ENCODE data around the gene PLEK. TPM values are rescaled to one million over a fixed set of nuclear protein-coding genes. Genes with fewer than 3 reads are reported as not detected.
"Not testable (repeated sequence)": the region's sequence is repeated elsewhere in the genome, so short reads cannot be mapped to it uniquely, and the experiment has no call there.

PLEK gene
- total RNA-seq, 1 donor from 2014 or later: not detected

DNA sequence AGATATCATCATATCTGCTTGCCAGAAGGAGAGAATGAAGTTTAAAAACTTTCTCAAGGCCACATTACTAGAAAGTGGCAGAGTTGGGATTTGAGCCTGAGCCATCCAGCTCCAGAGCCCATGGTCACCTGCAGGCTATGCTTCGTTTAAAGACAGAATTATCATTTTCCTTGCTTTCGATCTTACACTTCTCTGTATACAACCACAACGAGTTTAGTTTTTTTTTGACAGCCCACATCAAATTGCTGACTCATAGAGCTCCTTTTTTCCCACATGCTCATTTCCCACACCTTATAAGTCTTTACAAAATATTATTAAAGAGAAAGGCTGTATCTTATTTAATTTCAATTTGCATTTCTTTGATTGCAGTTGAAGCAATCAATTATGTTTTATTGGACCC lies 6.5 kb downstream of the PLEK start:
- H3K27me3 Mint-ChIP-seq (ENCODE audit: low read depth): peaks cover 17% of the 10 kb centered on the region
- no peak overlapping the region for H3K4me3 Mint-ChIP-seq
- no peaks in the 10 kb centered on the region for H3K36me3 Mint-ChIP-seq
- H3K9me3 Mint-ChIP-seq: no peaks in the 10 kb centered on the region
- peaks cover 5% of the 10 kb centered on the region for H3K4me1 Mint-ChIP-seq
- no peak for DNase-seq (ENCODE audit: low spot score in 2 of 2, unreplicated experiment in 2 of 2)
- TF ChIP-seq, protein P1, sequence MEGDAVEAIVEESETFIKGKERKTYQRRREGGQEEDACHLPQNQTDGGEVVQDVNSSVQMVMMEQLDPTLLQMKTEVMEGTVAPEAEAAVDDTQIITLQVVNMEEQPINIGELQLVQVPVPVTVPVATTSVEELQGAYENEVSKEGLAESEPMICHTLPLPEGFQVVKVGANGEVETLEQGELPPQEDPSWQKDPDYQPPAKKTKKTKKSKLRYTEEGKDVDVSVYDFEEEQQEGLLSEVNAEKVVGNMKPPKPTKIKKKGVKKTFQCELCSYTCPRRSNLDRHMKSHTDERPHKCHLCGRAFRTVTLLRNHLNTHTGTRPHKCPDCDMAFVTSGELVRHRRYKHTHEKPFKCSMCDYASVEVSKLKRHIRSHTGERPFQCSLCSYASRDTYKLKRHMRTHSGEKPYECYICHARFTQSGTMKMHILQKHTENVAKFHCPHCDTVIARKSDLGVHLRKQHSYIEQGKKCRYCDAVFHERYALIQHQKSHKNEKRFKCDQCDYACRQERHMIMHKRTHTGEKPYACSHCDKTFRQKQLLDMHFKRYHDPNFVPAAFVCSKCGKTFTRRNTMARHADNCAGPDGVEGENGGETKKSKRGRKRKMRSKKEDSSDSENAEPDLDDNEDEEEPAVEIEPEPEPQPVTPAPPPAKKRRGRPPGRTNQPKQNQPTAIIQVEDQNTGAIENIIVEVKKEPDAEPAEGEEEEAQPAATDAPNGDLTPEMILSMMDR (IDR thresholded peaks at IDR 0.05; ENCODE audit: unreplicated experiment): no peak
- H3K27ac Mint-ChIP-seq: no peak overlapping the region

GRCh38 chr2:68372485-68372884 lies 7.4 kb downstream of the PLEK start:
- Mint-ChIP-seq H3K27ac (no peak overlapping the region), H3K4me3 (no peak overlapping the region), H3K36me3 (no peaks in the 10 kb centered on the region), H3K27me3 (ENCODE audit: low read depth) (peaks cover 24% of the 10 kb centered on the region), H3K9me3 (no peaks in the 10 kb centered on the region), H3K4me1 (peaks cover 5% of the 10 kb centered on the region)
- TF ChIP-seq, protein P1 (IDR thresholded peaks at IDR 0.05; ENCODE audit: unreplicated experiment): no peak
- no peak for DNase-seq (ENCODE audit: low spot score in 2 of 2, unreplicated experiment in 2 of 2)

GRCh38 chr2:68374184-68374583 lies 9.1 kb downstream of the PLEK start:
- no peaks in the 10 kb centered on the region for H3K36me3 Mint-ChIP-seq
- TF ChIP-seq, protein P1 (IDR thresholded peaks at IDR 0.05; ENCODE audit: unreplicated experiment): no peak
- peaks cover 34% of the 10 kb centered on the region for H3K27me3 Mint-ChIP-seq (ENCODE audit: low read depth)
- no peak overlapping the region for H3K4me3 Mint-ChIP-seq
- no peak overlapping the region for H3K27ac Mint-ChIP-seq
- no peaks in the 10 kb centered on the region for H3K4me1 Mint-ChIP-seq
- H3K9me3 Mint-ChIP-seq: no peaks in the 10 kb centered on the region
- DNase-seq (ENCODE audit: low spot score in 2 of 2, unreplicated experiment in 2 of 2): no peak

DNA sequence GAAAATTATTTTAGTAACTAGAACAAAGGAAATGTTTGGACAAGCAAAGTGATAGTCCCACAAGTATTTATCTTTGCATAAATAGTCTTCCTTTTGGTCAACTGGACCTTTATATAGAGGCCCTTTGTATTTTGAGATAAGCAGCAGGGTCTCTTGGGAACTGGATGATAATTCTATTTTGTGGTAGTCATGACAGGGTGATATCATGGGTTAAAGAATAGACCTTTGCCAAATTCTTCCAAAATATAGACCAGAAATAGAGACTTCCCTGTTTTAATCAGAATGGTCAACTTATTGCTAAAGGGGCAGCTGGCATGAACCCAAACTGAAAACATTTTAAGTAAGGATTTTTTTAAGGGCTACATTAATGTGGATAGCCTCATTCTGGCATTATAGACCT lies 10.5 kb downstream of the PLEK start:
- Mint-ChIP-seq H3K27me3 (ENCODE audit: low read depth) (peaks cover 44% of the 10 kb centered on the region), H3K4me3 (no peak overlapping the region), H3K27ac (no peak overlapping the region), H3K9me3 (no peaks in the 10 kb centered on the region), H3K4me1 (no peaks in the 10 kb centered on the region), H3K36me3 (no peaks in the 10 kb centered on the region)
- TF ChIP-seq, protein P1 (IDR thresholded peaks at IDR 0.05; ENCODE audit: unreplicated experiment): no peak
- DNase-seq (ENCODE audit: low spot score in 2 of 2, unreplicated experiment in 2 of 2): no peak

DNA sequence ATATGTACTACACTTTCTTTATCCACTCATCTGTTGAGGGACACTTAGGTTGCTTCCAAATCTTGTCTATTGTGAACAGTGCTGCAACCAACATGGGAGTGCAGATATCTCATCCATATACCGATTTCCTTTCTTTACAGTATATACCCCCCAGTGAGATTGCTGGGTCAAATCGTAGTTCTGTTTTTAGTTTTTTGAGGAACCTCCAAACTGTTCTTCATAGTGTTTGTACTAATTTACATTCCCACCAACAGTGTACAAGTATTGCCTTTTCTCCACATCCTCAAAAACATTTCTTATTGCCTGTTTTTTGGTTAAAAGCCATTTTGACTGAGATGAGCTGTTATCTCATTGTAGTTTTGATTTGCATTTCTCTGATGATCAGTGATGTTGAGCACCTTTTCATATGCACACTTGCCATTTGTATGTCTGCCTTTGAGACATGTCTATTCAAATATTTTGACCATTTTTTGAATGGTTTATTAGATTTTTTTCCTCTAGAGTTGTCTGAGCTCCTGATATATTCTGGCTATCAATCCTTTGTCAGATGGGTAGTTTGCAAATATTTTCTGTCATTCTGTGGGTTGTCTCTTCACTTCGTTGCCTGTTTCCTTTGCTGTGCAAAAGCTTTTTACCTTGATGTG lies 12.2 kb downstream of the PLEK start:
- H3K27ac Mint-ChIP-seq: no peak overlapping the region
- H3K4me1 Mint-ChIP-seq: no peaks in the 10 kb centered on the region
- TF ChIP-seq, protein P1 (IDR thresholded peaks at IDR 0.05; ENCODE audit: unreplicated experiment): no peak

GRCh38 chr2:68378779-68379178 lies 13.7 kb downstream of the PLEK start:
- not testable (repeated sequence) for H3K36me3 Mint-ChIP-seq; DNase-seq (ENCODE audit: low spot score in 2 of 2, unreplicated experiment in 2 of 2)
- peaks cover 56% of the 10 kb centered on the region for H3K27me3 Mint-ChIP-seq (ENCODE audit: low read depth)

More for the DNA sequence above, 12.2 kb downstream of the PLEK start:
- Mint-ChIP-seq H3K27me3 (ENCODE audit: low read depth) (peaks cover 47% of the 10 kb centered on the region), H3K36me3 (no peaks in the 10 kb centered on the region), H3K4me3 (no peak overlapping the region), H3K9me3 (no peaks in the 10 kb centered on the region)
- DNase-seq (ENCODE audit: low spot score in 2 of 2, unreplicated experiment in 2 of 2): no peak

More at GRCh38 chr2:68378779-68379178, 13.7 kb downstream of the PLEK start:
- H3K27ac Mint-ChIP-seq, H3K4me1 Mint-ChIP-seq, H3K9me3 Mint-ChIP-seq, H3K4me3 Mint-ChIP-seq: not testable (repeated sequence)
